HG03025 (cell line): ENCODE data around the gene SPAG16.

Experiments used
- ATAC-seq: cut with Tn5 transposase; IDR thresholded peaks from one replicate; pipeline ENCODE4 v1.9.1; 2021; ENCODE audit warnings: mild to moderate bottlenecking, moderate library complexity; ENCODE audit not compliant: unreplicated experiment, low FRiP score

SPAG16 gene

GRCh38 chr2:214215107-214215506, 930.8 kb downstream of the SPAG16 start:
- ATAC-seq: no peak

- ATAC-seq: no peak
Observed at GRCh38 chr2:214217136-214217535, 932.9 kb downstream of the SPAG16 start.

GRCh38 chr2:214217599-214217998, 933.3 kb downstream of the SPAG16 start:
- ATAC-seq: no peak

GRCh38 chr2:214220251-214220650, 936.0 kb downstream of the SPAG16 start:
- no peak for ATAC-seq

DNA sequence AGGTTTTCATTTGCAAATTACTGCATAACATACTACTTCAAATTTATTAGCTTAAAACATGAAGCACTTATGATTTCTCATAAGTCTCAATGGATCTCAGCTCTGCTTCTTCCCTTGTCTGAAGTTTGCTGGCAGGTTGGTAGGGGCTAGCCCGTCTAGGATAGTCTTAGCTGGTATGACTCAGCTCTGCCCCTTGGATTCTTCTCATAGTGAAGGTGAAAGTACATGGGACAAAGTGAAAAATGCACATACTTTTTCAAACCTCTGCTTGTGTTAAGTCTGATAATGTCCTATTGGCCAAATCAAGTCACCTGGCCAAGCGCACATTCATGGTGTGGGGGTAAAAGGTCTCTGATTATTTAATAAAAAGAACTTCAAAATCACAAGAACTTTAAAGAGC, 941.8 kb downstream of the SPAG16 start:
- ATAC-seq: no peak

DNA sequence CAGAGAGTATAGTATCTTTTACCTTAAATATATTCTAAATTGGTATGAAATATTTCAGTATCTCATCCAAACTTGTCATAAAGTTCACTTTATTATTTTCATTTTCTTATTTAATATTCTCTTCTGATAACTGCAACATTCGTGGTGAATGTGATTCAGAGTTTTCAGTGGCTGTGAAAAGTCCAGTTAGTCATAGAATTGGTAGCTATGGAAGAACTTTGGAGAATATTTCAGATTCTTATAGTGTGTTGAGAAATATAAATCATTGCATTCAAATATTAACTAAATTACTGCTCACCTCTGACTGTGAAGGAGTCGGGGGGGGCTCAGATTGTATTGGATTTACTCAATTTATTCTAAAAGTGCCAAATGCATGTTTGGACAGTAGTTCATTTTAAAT, 948.0 kb downstream of the SPAG16 start:
- ATAC-seq: no peak

GRCh38 chr2:214233164-214233563, 948.9 kb downstream of the SPAG16 start:
- no peak for ATAC-seq

DNA sequence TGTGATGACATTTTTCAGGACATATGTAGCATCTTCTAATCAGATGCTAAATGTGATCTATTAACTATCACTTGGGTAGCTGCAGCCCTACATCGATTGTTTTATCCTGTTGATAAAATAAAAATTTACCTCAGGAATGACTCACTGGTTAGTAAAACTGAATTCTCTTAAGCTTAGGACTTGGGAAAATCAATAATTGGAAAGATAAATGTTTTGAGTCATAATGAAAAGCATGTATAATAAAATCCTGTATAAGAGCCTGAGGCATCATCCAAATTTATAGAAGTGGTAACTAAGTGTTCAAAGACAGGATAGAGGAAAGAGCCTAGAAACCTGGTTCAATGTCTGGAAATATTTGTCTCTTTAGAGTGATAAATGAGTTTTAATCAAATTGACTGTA, 958.5 kb downstream of the SPAG16 start:
- no peak for ATAC-seq

- no peak for ATAC-seq
Observed at GRCh38 chr2:214244847-214245246, 960.6 kb downstream of the SPAG16 start.

- ATAC-seq: no peak
Observed at GRCh38 chr2:214246417-214246816, 962.2 kb downstream of the SPAG16 start.

GRCh38 chr2:214247531-214247930, 963.3 kb downstream of the SPAG16 start:
- no peak for ATAC-seq

DNA sequence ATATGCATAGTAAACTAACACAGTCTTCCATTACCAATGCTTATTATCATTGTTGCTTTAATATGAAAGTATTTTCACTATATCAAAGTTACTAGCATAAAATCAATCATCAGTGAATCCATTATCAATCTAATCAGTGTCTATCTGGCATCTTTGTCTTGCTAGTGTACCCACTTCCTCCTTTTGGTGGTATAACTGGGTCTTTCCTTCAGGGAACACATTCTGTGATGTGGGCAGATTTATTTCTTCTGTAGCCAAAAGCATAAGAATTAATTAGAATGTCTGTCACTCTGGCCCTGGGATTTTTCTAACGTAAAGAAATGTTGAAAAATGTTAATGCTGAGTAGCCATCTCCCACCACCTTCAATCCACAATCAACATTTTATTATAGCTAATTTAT, 970.8 kb downstream of the SPAG16 start:
- no peak for ATAC-seq

DNA sequence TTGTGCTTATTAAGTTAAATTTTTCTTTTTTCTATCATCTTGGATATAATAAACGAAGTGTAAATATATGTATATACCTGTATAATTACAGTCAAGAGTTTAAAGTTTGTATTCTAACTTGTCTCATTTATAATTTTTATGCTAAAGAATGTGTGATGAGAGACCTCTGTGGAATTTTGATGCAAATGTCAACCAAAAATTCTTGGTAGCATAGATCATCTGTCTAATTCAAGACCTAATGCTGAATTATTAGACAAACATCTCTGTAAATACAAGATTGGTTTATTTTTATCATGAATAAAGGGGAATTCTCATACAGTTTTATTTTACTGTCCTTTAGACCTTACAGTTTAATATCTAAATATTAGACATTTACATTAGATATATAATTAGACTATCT, 977.4 kb downstream of the SPAG16 start:
- ATAC-seq: no peak

- no peak for ATAC-seq
Observed at GRCh38 chr2:214264171-214264570, 979.9 kb downstream of the SPAG16 start.

- no peak for ATAC-seq
Observed at GRCh38 chr2:214265991-214266489, 981.8 kb downstream of the SPAG16 start.

- ATAC-seq: no peak
Observed at GRCh38 chr2:214277880-214278279, 993.6 kb downstream of the SPAG16 start.

GRCh38 chr2:214286011-214286410, 1001.7 kb downstream of the SPAG16 start:
- ATAC-seq: no peak

- ATAC-seq: no peak
Observed at GRCh38 chr2:214293593-214293992, 1009.3 kb downstream of the SPAG16 start.

GRCh38 chr2:214294426-214294825, 1010.2 kb downstream of the SPAG16 start:
- ATAC-seq: no peak

DNA sequence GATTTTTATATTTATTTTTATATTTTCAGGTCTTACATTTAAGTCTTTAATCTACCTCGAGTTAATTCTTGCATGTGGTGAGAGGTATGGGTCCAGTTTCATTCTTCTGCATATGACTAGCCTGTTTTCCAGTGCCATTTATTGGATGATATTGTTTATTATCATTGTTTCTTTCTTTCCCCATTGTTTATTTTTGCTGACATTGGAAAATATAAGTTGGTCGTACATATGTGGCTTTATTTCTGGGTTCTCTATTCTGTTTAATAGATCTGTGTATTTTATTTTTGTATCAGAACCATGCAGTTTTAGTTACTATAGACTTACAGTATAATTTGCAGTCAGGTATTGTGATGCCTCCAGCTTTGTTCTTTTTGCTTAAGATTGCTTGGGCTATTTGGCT, 1013.2 kb downstream of the SPAG16 start:
- ATAC-seq: no peak

DNA sequence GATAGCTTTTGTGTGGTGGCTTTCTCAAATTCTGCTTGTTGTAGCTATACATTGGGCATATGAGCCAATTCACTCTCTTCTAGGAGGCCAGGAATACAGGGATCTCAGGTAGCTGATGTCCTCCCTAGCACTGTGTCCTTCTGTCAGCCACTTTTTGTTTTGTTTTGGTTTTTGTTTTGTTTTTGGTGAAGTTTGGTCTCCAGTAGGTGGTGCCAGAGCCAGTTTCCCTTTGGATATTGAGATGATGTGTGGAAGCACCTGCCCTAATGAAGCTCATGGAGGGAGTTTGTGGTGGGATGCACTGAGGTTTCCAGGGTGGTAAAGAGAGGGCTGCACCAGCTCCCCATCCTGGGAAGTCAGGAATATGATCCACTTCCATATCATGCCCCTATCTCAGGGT, 1026.1 kb downstream of the SPAG16 start:
- ATAC-seq: no peak

DNA sequence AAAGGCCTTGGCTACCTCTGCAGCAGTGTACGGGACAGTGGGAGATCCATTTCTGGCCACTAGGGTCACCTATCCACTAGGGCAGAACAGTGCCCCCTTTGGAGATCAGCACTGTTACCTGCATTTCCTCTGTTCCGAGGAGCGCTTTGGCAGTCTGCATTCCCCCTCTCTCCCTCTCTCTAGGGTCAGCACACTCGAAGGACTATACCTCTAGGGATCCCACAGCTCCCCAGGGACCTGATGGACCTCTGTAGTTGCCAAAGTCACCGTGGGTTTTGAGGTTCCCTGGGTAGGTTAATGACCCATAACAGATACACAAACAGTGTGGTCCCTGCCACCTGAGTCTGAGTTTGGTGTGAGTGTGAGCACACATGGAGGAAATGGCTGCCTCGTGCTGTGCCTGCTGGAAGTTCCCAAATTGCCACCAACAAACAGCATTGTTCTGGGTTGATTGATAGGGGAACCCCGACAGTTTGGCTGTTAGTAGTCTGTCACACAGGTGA, 1026.8 kb downstream of the SPAG16 start:
- ATAC-seq: no peak
